H1 (cell line): ENCODE results near the gene DNAJB6. TPM values are rescaled to one million over a fixed set of nuclear protein-coding genes. Genes with fewer than 3 reads are reported as not detected.
A peak's percentile ranks its signal among the peaks of the same experiment; 100 is the strongest.

Experiments
- CTCF ChIA-PET: fragments of 300-600 bp; sonication (Branson Sonifier 250); formaldehyde crosslinking; loops from one replicate; lab custom pipeline; 2021; ENCODE audit not compliant: partially characterized antibody; lab: Charles Lee
- POLR2A ChIA-PET: fragments of 300-600 bp; sonication (Branson Sonifier 250); formaldehyde crosslinking; loops from one replicate; lab custom pipeline; 2021; ENCODE audit warnings: inconsistent platforms; ENCODE audit not compliant: partially characterized antibody; lab: Charles Lee
- DNase-seq, 2 experiments: peaks; one replicate each; pipeline versions ENCODE4 v3.0.0 to v3.0.0-alpha.2; 2010 to 2022; ENCODE audit warnings: low spot score in 2 of 2, low read depth in 1 of 2, mixed read lengths in 1 of 2
- FAIRE-seq: peaks from 2 replicates; lab custom pipeline; 2011; peaks lifted over from hg19 to GRCh38; lab: Jason Lieb, UNC
- H2AFZ ChIP-seq: 2 replicates; pipeline ENCODE4 v1.8.1; 2012; ENCODE audit warnings: low read length, inconsistent platforms
- H2AK5ac ChIP-seq: 2 replicates; pipeline ENCODE4 v1.6.1; 2013; ENCODE audit warnings: low read depth, low read length
- H2BK120ac ChIP-seq: replicated peaks from 2 replicates; pipeline ENCODE3; 2013; ENCODE audit warnings: low read depth, low read length, inconsistent platforms
- H2BK12ac ChIP-seq: 2 replicates; pipeline ENCODE4 v1.6.1; 2013; ENCODE audit warnings: low read depth, low read length
- H2BK15ac ChIP-seq: 2 replicates; pipeline ENCODE4 v1.6.1; 2013; ENCODE audit warnings: low read length
- H2BK20ac ChIP-seq: 2 replicates; pipeline ENCODE4 v1.6.1; 2013; ENCODE audit warnings: low read length
- H2BK5ac ChIP-seq: 2 replicates; pipeline ENCODE4 v1.6.1; 2013; ENCODE audit warnings: low read depth, low read length
- H3K14ac ChIP-seq: 2 replicates; pipeline ENCODE4 v1.6.1; 2013; ENCODE audit warnings: inconsistent platforms; ENCODE audit not compliant: insufficient read length
- H3K18ac ChIP-seq: 2 replicates; pipeline ENCODE4 v1.6.1; 2013; ENCODE audit warnings: low read length; ENCODE audit errors: extremely low read depth
- H3K23ac ChIP-seq: 2 replicates; pipeline ENCODE4 v1.6.1; 2013; ENCODE audit warnings: inconsistent platforms; ENCODE audit not compliant: insufficient read length
- H3K23me2 ChIP-seq: 2 replicates; pipeline ENCODE4 v1.6.1; 2013; ENCODE audit warnings: low read depth, low read length
- H3K27ac ChIP-seq: 2 replicates; pipeline ENCODE4 v1.6.1; 2011; ENCODE audit warnings: low read depth, low read length, inconsistent platforms
- H3K27me3 ChIP-seq, 4 experiments: replicated peaks in 1 of 4; 1 replicate in 1 of 4; 2 replicates in 3 of 4; pipeline versions ENCODE4 v1.6.1 to v1.8.1; 2011 to 2013; ENCODE audit warnings: low read length in 3 of 4, mild to moderate bottlenecking in 3 of 4, inconsistent platforms in 2 of 4, mixed read lengths in 2 of 4, moderate library complexity in 1 of 4; ENCODE audit not compliant: control insufficient read depth in 3 of 4, insufficient read depth in 3 of 4; ENCODE audit errors: extremely low read depth in 1 of 4
- H3K36me3 ChIP-seq, 4 experiments: 2 replicates each; pipeline versions ENCODE4 v1.6.1 to v1.8.1; 2011 to 2013; ENCODE audit warnings: mild to moderate bottlenecking in 4 of 4, low read length in 3 of 4, moderate library complexity in 2 of 4, control low read depth in 1 of 4, inconsistent platforms in 1 of 4; ENCODE audit not compliant: insufficient read depth in 4 of 4, control insufficient read depth in 2 of 4
- H3K4ac ChIP-seq: replicated peaks from 2 replicates; pipeline ENCODE3; 2013; ENCODE audit warnings: low read length, low read depth, mixed read lengths, inconsistent platforms; ENCODE audit not compliant: insufficient read length
- H3K4me1 ChIP-seq, 4 experiments: replicated peaks in 1 of 4; 1 replicate in 1 of 4; 2 replicates in 3 of 4; pipeline versions ENCODE4 v1.6.1 to v1.8.1; 2011 to 2013; ENCODE audit warnings: low read length in 3 of 4, inconsistent platforms in 2 of 4, mixed read lengths in 1 of 4; ENCODE audit not compliant: insufficient read depth in 4 of 4, control insufficient read depth in 3 of 4
- H3K4me2 ChIP-seq, 2 experiments: 2 replicates each; pipeline versions ENCODE4 v1.6.1 to v1.8.1; 2011 to 2013; ENCODE audit warnings: low read depth in 2 of 2, low read length in 2 of 2, control low read depth in 1 of 2, inconsistent platforms in 1 of 2, mild to moderate bottlenecking in 1 of 2; ENCODE audit not compliant: insufficient read depth in 1 of 2
- H3K4me3 ChIP-seq, 4 experiments: fragments of 200-600, 300-600 bp in 1 of 4; sonication (generic), shearing (Covaris generic), sonication (Bioruptor Twin) in 1 of 4; 2 replicates each; pipeline versions ENCODE4 v1.5.1 to v1.8.1; 2011 to 2016; ENCODE audit warnings: low read length in 4 of 4, low read depth in 3 of 4, control low read depth in 2 of 4, inconsistent platforms in 2 of 4, mild to moderate bottlenecking in 2 of 4, mixed read lengths in 1 of 4, moderate library complexity in 1 of 4; ENCODE audit not compliant: insufficient read depth in 2 of 4; ENCODE audit errors: extremely low read depth in 1 of 4
- H3K56ac ChIP-seq: replicated peaks from 2 replicates; pipeline ENCODE3; 2013; ENCODE audit warnings: low read depth, mild to moderate bottlenecking, mixed read lengths, low read length, inconsistent platforms; ENCODE audit not compliant: insufficient read length
- H3K79me1 ChIP-seq: 2 replicates; pipeline ENCODE4 v1.6.1; 2013; ENCODE audit warnings: low read depth, low read length, control low read depth
- H3K79me2 ChIP-seq, 2 experiments: 2 replicates each; pipeline versions ENCODE4 v1.6.1 to v1.8.1; 2012 to 2013; ENCODE audit warnings: low read length in 2 of 2, mild to moderate bottlenecking in 2 of 2, inconsistent platforms in 1 of 2; ENCODE audit not compliant: insufficient read depth in 2 of 2, control insufficient read depth in 1 of 2
- H3K9ac ChIP-seq, 4 experiments: replicated peaks in 1 of 4; 1 replicate in 1 of 4; 2 replicates in 3 of 4; pipeline versions ENCODE4 v1.6.1 to v1.8.1; 2011 to 2013; ENCODE audit warnings: low read depth in 3 of 4, low read length in 3 of 4, control low read depth in 2 of 4, mild to moderate bottlenecking in 2 of 4, moderate library complexity in 2 of 4, inconsistent platforms in 1 of 4; ENCODE audit errors: extremely low read depth in 1 of 4
- H3K9me3 ChIP-seq, 2 experiments: 2 replicates each; pipeline versions ENCODE4 v1.6.1 to v1.8.1; 2012 to 2013; ENCODE audit warnings: mild to moderate bottlenecking in 2 of 2, moderate library complexity in 2 of 2, control low read depth in 1 of 2, inconsistent platforms in 1 of 2, low read depth in 1 of 2, low read length in 1 of 2, mixed read lengths in 1 of 2; ENCODE audit not compliant: insufficient read depth in 2 of 2
- H4K20me1 ChIP-seq, 2 experiments: replicated peaks in 1 of 2; 2 replicates each; pipeline versions ENCODE3 to v1.8.1; 2011 to 2013; ENCODE audit warnings: inconsistent platforms in 2 of 2, low read length in 2 of 2, mild to moderate bottlenecking in 1 of 2; ENCODE audit not compliant: insufficient read depth in 2 of 2, control insufficient read depth in 1 of 2
- H4K5ac ChIP-seq: 2 replicates; pipeline ENCODE4 v1.6.1; 2013; ENCODE audit warnings: low read length, low read depth, mixed read lengths, inconsistent platforms; ENCODE audit not compliant: insufficient read length
- H4K8ac ChIP-seq: 2 replicates; pipeline ENCODE4 v1.8.0; 2013; ENCODE audit warnings: mild to moderate bottlenecking, moderate library complexity, low read length, inconsistent platforms; ENCODE audit not compliant: insufficient read depth; ENCODE audit errors: extremely low read depth
- H4K91ac ChIP-seq: replicated peaks from 2 replicates; pipeline ENCODE3; 2013; ENCODE audit warnings: low read length, mixed read lengths, inconsistent platforms; ENCODE audit not compliant: insufficient read length
- BACH1 ChIP-seq: IDR thresholded peaks from 2 replicates; pipeline ENCODE4 v1.6.1; 2012; ENCODE audit warnings: low read length, improper control_type of control experiment
- BRCA1 ChIP-seq: IDR thresholded peaks from 2 replicates; pipeline ENCODE4 v1.6.1; 2012; ENCODE audit warnings: low read depth, low read length, improper control_type of control experiment
- CBX8 ChIP-seq: fragments of 300-800, 300-1000 bp; sonication (generic); IDR thresholded peaks from 2 replicates; pipeline ENCODE4 v1.7.1; 2016; ENCODE audit warnings: low read depth, low read length, borderline replicate concordance
- CHD2 ChIP-seq: IDR thresholded peaks from 2 replicates; pipeline ENCODE4 v1.6.1; 2012; ENCODE audit warnings: low read length, improper control_type of control experiment
- EP300 ChIP-seq, 2 experiments: IDR thresholded peaks; 1 replicate in 1 of 2; 2 replicates in 1 of 2; pipeline ENCODE4 v1.6.1; 2011 to 2012; ENCODE audit warnings: low read depth in 2 of 2, low read length in 2 of 2, mild to moderate bottlenecking in 2 of 2, borderline replicate concordance in 1 of 2, inconsistent platforms in 1 of 2, moderate library complexity in 1 of 2
- KDM1A ChIP-seq: fragments of 200-600, 300-600 bp; sonication (generic); IDR thresholded peaks from 2 replicates; pipeline ENCODE4 v1.7.1; 2016; ENCODE audit warnings: mild to moderate bottlenecking, low read length, borderline replicate concordance
- PHF8 ChIP-seq: fragments of 200-600 bp; sonication (generic); conservative IDR thresholded peaks from 2 replicates; pipeline ENCODE4 v1.7.1; 2012; ENCODE audit warnings: low read depth, mild to moderate bottlenecking, inconsistent platforms, low read length, moderate library complexity
- POLR2AphosphoS5 ChIP-seq: IDR thresholded peaks from 2 replicates; pipeline ENCODE4 v1.6.1; 2011; ENCODE audit warnings: low read depth, low read length
- POU5F1 ChIP-seq: IDR thresholded peaks from 2 replicates; pipeline ENCODE4 v1.6.1; 2011; ENCODE audit warnings: low read depth, mild to moderate bottlenecking, low read length, moderate library complexity
- TBP ChIP-seq: IDR thresholded peaks from 2 replicates; pipeline ENCODE4 v1.6.1; 2011; ENCODE audit warnings: low read depth, low read length, improper control_type of control experiment
- USF2 ChIP-seq: IDR thresholded peaks from 2 replicates; pipeline ENCODE4 v1.6.1; 2011; ENCODE audit warnings: low read length, improper control_type of control experiment
- ZNF274 ChIP-seq: IDR thresholded peaks from 2 replicates; pipeline ENCODE4 v1.7.0; 2012; ENCODE audit warnings: low read length, borderline replicate concordance; ENCODE audit errors: extremely low read depth
- WGBS, 2 experiments: shearing (Covaris generic) in 1 of 2; methylation state at CpG; one replicate each; pipeline versions ENCODE4 v1.1.6 to v1.1.7; 2013 to 2015; ENCODE audit warnings: low lambda C conversion rate in 2 of 2, mixed read lengths in 2 of 2, inconsistent platforms in 1 of 2, low coverage in 1 of 2, missing lambda C conversion rate in 1 of 2; ENCODE audit not compliant: insufficient replicate concordance in 2 of 2, insufficient coverage in 1 of 2, insufficient read length in 1 of 2; ENCODE audit errors: extremely low coverage in 1 of 2, missing lambda C conversion rate in 1 of 2; 5-methylcytosine and 5-hydroxymethylcytosine counted together
- polyA plus RNA-seq, 7 experiments: library from polyadenylated mRNA; depleted of rRNA in 3 of 7; stranded (reverse) in 5 of 7; unstranded in 2 of 7; fragments of >200 nt in 5 of 7; fragments of 200-250 nt in 2 of 7; gene quantifications; 1 replicate in 5 of 7; 2 replicates in 1 of 7; 4 replicates in 1 of 7; pipeline versions ENCODE4 v1.2.1 to v1.2.3, GENCODE V29; 2011 to 2013; ENCODE audit warnings: missing spikeins in 2 of 7, mixed read lengths in 2 of 7
- total RNA-seq: library from RNA; stranded (reverse); fragmentation: NEBNext Ultra II Directional; extraction: Animal tissue kit (Norgen Biotek cat#: 25700); gene quantifications from 2 replicates; pipeline ENCODE4 v1.2.1, GENCODE V29; 2021

Gene DNAJB6
- total and polyA plus RNA-seq, 2 of the 8 experiments (the other 6 are each of a cell fraction or from before 2014, with no cell fraction given), result 166 to 295 TPM

- Histone ChIP-seq H2BK120ac (peak overlapping the region; percentile 99), H4K8ac (no peak overlapping the region; the same call in 1 of the 2 replicates), H3K36me3 (no peaks in the 10 kb centered on the region), H3K79me1 (no peaks in the 10 kb centered on the region), H3K14ac (no peak overlapping the region), H3K4me3 (peak overlapping the region in 1 of 4 experiments; percentile 32; a peak in 1 of 8 replicates), H3K9me3 (no peaks in the 10 kb centered on the region), H3K9ac (peak overlapping the region in 3 of 4 experiments; percentile 16 to 53 (median 51); a peak in 5 of 7 replicates), H3K27me3 (no peaks in the 10 kb centered on the region), H4K91ac (peak overlapping the region; percentile 99), H2AFZ (no peak overlapping the region), H3K56ac (peak overlapping the region; percentile 74), H3K4me1 (peaks cover 12 to 26% (median 23%) of the 10 kb centered on the region in 4 experiments), H3K79me2 (no peaks in the 10 kb centered on the region), H3K23ac (no peak overlapping the region), H2AK5ac (peak overlapping the region; percentile 78), H3K4ac (peak overlapping the region; percentile 94), H3K18ac (peak overlapping the region; percentile 88), H2BK20ac (peak overlapping the region; percentile 100), H3K4me2 (peak overlapping the region; percentile 43 to 47), H2BK12ac (peak overlapping the region; percentile 90), H4K20me1 (no peaks in the 10 kb centered on the region), H4K5ac (peak overlapping the region; percentile 59), H2BK5ac (peak overlapping the region; percentile 96), H2BK15ac (no peak overlapping the region), H3K23me2 (no peaks in the 10 kb centered on the region; the same call in 1 of the 2 replicates), H3K27ac (peak overlapping the region; percentile 96)
- no peak for FAIRE-seq
- WGBS, 2 experiments, result 43% methylated on average over 7 of the region's 7 CpGs; no CpG with 5 or more reads in 1 of the 2 experiments
- POLR2A ChIA-PET, result interaction anchor here (1.2 to 6.2 kb wide), 4 partner anchors 9 to 35 kb away, joined by 3 to 88 read pairs (median 20); partner anchors contain the start of gene DNAJB6
- DNase-seq, result peak in 1 of 2 experiments; percentile 66
- CTCF ChIA-PET, result interaction anchor here (3.4 kb wide), 1 partner anchor 28 kb away, joined by 13 read pairs; no protein-coding TSS in a partner anchor
- TF ChIP-seq ZNF274 (no peak), CHD2 (no peak), CBX8 (no peak), POLR2AphosphoS5 (no peak), TBP (0 out of 2 replicates have a peak, but pooled peaks have one; percentile 53), PHF8 (0 out of 2 replicates have a peak, but pooled peaks have one; percentile 9), EP300 (IDR thresholded peaks at IDR 0.05; ENCODE audit: borderline replicate concordance in 1 of 2, low read depth in 2 of 2, low read length in 2 of 2) (no peak), BRCA1 (no peak), POU5F1 (no peak), USF2 (no peak), KDM1A (peak; percentile 30; the same call in 1 of the 2 replicates), BACH1 (no peak)
These were observed 26.1 kb upstream of the DNAJB6 start for GRCh38 chr7:157310676-157311185.
